ENCODE data around the gene TRMT5. TPM values are rescaled to one million over a fixed set of nuclear protein-coding genes. Genes with fewer than 3 reads are reported as not detected.

TRMT5 gene
- total RNA-seq, 1 donor from 2014 or later, result 12.1 TPM

- Histone ChIP-seq H3K27me3 (ENCODE audit: control insufficient read depth, insufficient read depth, low read length) (no peaks in the 10 kb centered on the region), H3K36me3 (ENCODE audit: control insufficient read depth, insufficient read depth, low read length) (peaks cover 2% of the 10 kb centered on the region), H3K4me3 (ENCODE audit: low read depth, low read length) (peak overlapping the region; percentile 75)
- DNase-seq (ENCODE audit: low read depth), result peak; percentile 78
- no peak for TF ChIP-seq CTCF (IDR thresholded peaks at IDR 0.05; ENCODE audit: insufficient read depth, low read length, severe bottlenecking)
- FAIRE-seq, result no peak
These were observed 965 bp upstream of the TRMT5 start for GRCh38 chr14:60981633-60982455.

- TF ChIP-seq CTCF (IDR thresholded peaks at IDR 0.05; ENCODE audit: insufficient read depth, low read length, severe bottlenecking), result no peak
- Histone ChIP-seq H3K27me3 (ENCODE audit: control insufficient read depth, insufficient read depth, low read length) (no peaks in the 10 kb centered on the region), H3K36me3 (ENCODE audit: control insufficient read depth, insufficient read depth, low read length) (peaks cover 4% of the 10 kb centered on the region), H3K4me3 (ENCODE audit: low read depth, low read length) (no peak overlapping the region)
- DNase-seq (ENCODE audit: low read depth) (no peak), FAIRE-seq (no peak)
These were observed 3.0 kb downstream of the TRMT5 start for GRCh38 chr14:60977847-60978246.

- no peak overlapping the region for H3K4me3 ChIP-seq (ENCODE audit: low read depth, low read length)
- peaks cover 4% of the 10 kb centered on the region for H3K36me3 ChIP-seq (ENCODE audit: control insufficient read depth, insufficient read depth, low read length)
- no peak for TF ChIP-seq CTCF (IDR thresholded peaks at IDR 0.05; ENCODE audit: insufficient read depth, low read length, severe bottlenecking)
- H3K27me3 ChIP-seq (ENCODE audit: control insufficient read depth, insufficient read depth, low read length), result no peaks in the 10 kb centered on the region
- no peak for DNase-seq (ENCODE audit: low read depth)
- FAIRE-seq, result no peak
These were observed 5.3 kb downstream of the TRMT5 start for GRCh38 chr14:60975551-60975950.

GRCh38 chr14:60974090-60974651 lies 6.7 kb downstream of the TRMT5 start:
- Histone ChIP-seq H3K27me3 (ENCODE audit: control insufficient read depth, insufficient read depth, low read length) (no peaks in the 10 kb centered on the region), H3K4me3 (ENCODE audit: low read depth, low read length) (no peak overlapping the region), H3K36me3 (ENCODE audit: control insufficient read depth, insufficient read depth, low read length) (peaks cover 4% of the 10 kb centered on the region)
- TF ChIP-seq CTCF (IDR thresholded peaks at IDR 0.05; ENCODE audit: insufficient read depth, low read length, severe bottlenecking), result no peak
- FAIRE-seq (no peak), DNase-seq (ENCODE audit: low read depth) (no peak)

- TF ChIP-seq CTCF (IDR thresholded peaks at IDR 0.05; ENCODE audit: insufficient read depth, low read length, severe bottlenecking), result no peak
- FAIRE-seq, result no peak
- Histone ChIP-seq H3K4me3 (ENCODE audit: low read depth, low read length) (no peak overlapping the region), H3K27me3 (ENCODE audit: control insufficient read depth, insufficient read depth, low read length) (no peaks in the 10 kb centered on the region), H3K36me3 (ENCODE audit: control insufficient read depth, insufficient read depth, low read length) (peaks cover 4% of the 10 kb centered on the region)
- no peak for DNase-seq (ENCODE audit: low read depth)
These were observed 7.8 kb downstream of the TRMT5 start for GRCh38 chr14:60973070-60973469.
